Stimulated activated CD4-positive, alpha-beta T cell treated with anti-CD3 and anti-CD28 coated beads, Interleukin-12 subunit alpha, Interleukin-12 subunit beta, amount 100 ng/mL, for 24 hours (primary cell): ENCODE measurements around the gene NLGN1.

ENCODE experiments used
- DNase-seq, 2 experiments: peaks; one replicate each; pipeline ENCODE4 v3.0.0-alpha.2; 2020; ENCODE audit warnings: low read depth in 2 of 2

The NLGN1 gene

GRCh38 chr3:174097686-174098085, 700.1 kb downstream of the NLGN1 start:
- no peak for DNase-seq

GRCh38 chr3:174098746-174099145, 701.2 kb downstream of the NLGN1 start:
- DNase-seq: no peak

- no peak for DNase-seq
Measured at GRCh38 chr3:174099724-174100123, 702.2 kb downstream of the NLGN1 start.

GRCh38 chr3:174100744-174101143, 703.2 kb downstream of the NLGN1 start:
- no peak for DNase-seq

GRCh38 chr3:174101244-174101643, 703.7 kb downstream of the NLGN1 start:
- DNase-seq: no peak

- no peak for DNase-seq
Measured at GRCh38 chr3:174102274-174102673, 704.7 kb downstream of the NLGN1 start.

GRCh38 chr3:174102866-174103265, 705.3 kb downstream of the NLGN1 start:
- DNase-seq: no peak

GRCh38 chr3:174110761-174111160, 713.2 kb downstream of the NLGN1 start:
- no peak for DNase-seq

- DNase-seq: no peak
Measured at GRCh38 chr3:174111776-174112175, 714.2 kb downstream of the NLGN1 start.

GRCh38 chr3:174116421-174116820, 718.9 kb downstream of the NLGN1 start:
- DNase-seq: no peak

- DNase-seq: no peak
Measured at GRCh38 chr3:174120997-174121396, 723.5 kb downstream of the NLGN1 start.

GRCh38 chr3:174122411-174122810, 724.9 kb downstream of the NLGN1 start:
- DNase-seq: no peak

GRCh38 chr3:174125267-174125824, 727.8 kb downstream of the NLGN1 start:
- no peak for DNase-seq

GRCh38 chr3:174126990-174127758, 729.6 kb downstream of the NLGN1 start:
- no peak for DNase-seq

GRCh38 chr3:174132006-174132405, 734.5 kb downstream of the NLGN1 start:
- DNase-seq: no peak

GRCh38 chr3:174132421-174133042, 735.0 kb downstream of the NLGN1 start:
- DNase-seq: no peak

GRCh38 chr3:174146008-174146407, 748.5 kb downstream of the NLGN1 start:
- no peak for DNase-seq

GRCh38 chr3:174147798-174148197, 750.3 kb downstream of the NLGN1 start:
- no peak for DNase-seq

- no peak for DNase-seq
Measured at GRCh38 chr3:174153871-174154270, 756.3 kb downstream of the NLGN1 start.

- DNase-seq: no peak
Measured at GRCh38 chr3:174156200-174156599, 758.7 kb downstream of the NLGN1 start.

- DNase-seq: no peak
Measured at GRCh38 chr3:174158674-174159073, 761.1 kb downstream of the NLGN1 start.

- DNase-seq: no peak
Measured at GRCh38 chr3:174159604-174160003, 762.1 kb downstream of the NLGN1 start.

GRCh38 chr3:174162550-174162949, 765.0 kb downstream of the NLGN1 start:
- DNase-seq: no peak
